SU-DHL-6 (cell line): ENCODE measurements around the gene PNPLA2.
A peak's percentile ranks its signal among the peaks of the same experiment; 100 is the strongest.

Experiments used
- H2AFZ ChIP-seq: fragments of 200-600 bp; sonication (generic); 2 replicates; pipeline ENCODE4 v1.6.1; 2014; ENCODE audit warnings: low read depth, mild to moderate bottlenecking, moderate library complexity, mixed read lengths, antibody characterized with exemption, low read length; ENCODE audit not compliant: severe bottlenecking
- H3F3A ChIP-seq: fragments of 200-600 bp; shearing (Covaris generic); 2 replicates; pipeline ENCODE4 v1.6.0; 2016; ENCODE audit warnings: antibody characterized with exemption, mild to moderate bottlenecking; ENCODE audit not compliant: insufficient read depth
- H3K27ac ChIP-seq: fragments of 200-600 bp; sonication (generic); 2 replicates; pipeline ENCODE4 v1.5.1; 2016; ENCODE audit warnings: low read depth, mild to moderate bottlenecking, low read length, moderate library complexity, mixed read lengths
- H3K27me3 ChIP-seq: fragments of 200-600 bp; sonication (generic), shearing (Covaris generic); 2 replicates; pipeline ENCODE4 v1.6.0; 2014; ENCODE audit warnings: mild to moderate bottlenecking, low read length
- H3K36me3 ChIP-seq: fragments of 200-600 bp; sonication (generic); 2 replicates; pipeline ENCODE4 v1.6.1; 2014; ENCODE audit warnings: mild to moderate bottlenecking, low read length, mixed read lengths
- H3K4me2 ChIP-seq: fragments of 300-600, 200-600 bp; shearing (Covaris generic), sonication (generic); 2 replicates; pipeline ENCODE4 v1.6.0; 2014; ENCODE audit warnings: low read length, low read depth, mild to moderate bottlenecking; ENCODE audit not compliant: poor library complexity, severe bottlenecking
- H3K4me3 ChIP-seq: fragments of 200-600 bp; sonication (generic); 2 replicates; pipeline ENCODE4 v1.5.1; 2014; ENCODE audit warnings: antibody characterized with exemption, low read length, mild to moderate bottlenecking, mixed read lengths; ENCODE audit not compliant: insufficient read depth, poor library complexity, severe bottlenecking
- H3K79me2 ChIP-seq: fragments of 200-600 bp; sonication (generic); 2 replicates; pipeline ENCODE4 v1.6.1; 2014; ENCODE audit warnings: mild to moderate bottlenecking, low read length, moderate library complexity; ENCODE audit not compliant: insufficient read depth
- H3K9ac ChIP-seq: fragments of 200-600 bp; sonication (generic); 2 replicates; pipeline ENCODE4 v1.7.0; 2014; ENCODE audit warnings: mild to moderate bottlenecking, low read length
- H3K9me2 ChIP-seq: fragments of 200-600 bp; sonication (generic); replicated peaks from 2 replicates; pipeline ENCODE4 v1.6.1; 2014; ENCODE audit warnings: low read length; ENCODE audit not compliant: insufficient read depth
- H3K9me3 ChIP-seq: fragments of 200-600 bp; sonication (generic); 2 replicates; pipeline ENCODE4 v1.6.1; 2014; ENCODE audit warnings: low read length, mixed read lengths; ENCODE audit not compliant: insufficient read depth
- H4K20me1 ChIP-seq: fragments of 200-600 bp; sonication (generic); 2 replicates; pipeline ENCODE4 v1.6.1; 2014; ENCODE audit warnings: low read depth, mild to moderate bottlenecking, antibody characterized with exemption, low read length, moderate library complexity, mixed read lengths
- EZH2phosphoT487 ChIP-seq: fragments of 200-600 bp; sonication (generic), shearing (Covaris generic); conservative IDR thresholded peaks from 2 replicates; pipeline ENCODE4 v1.6.1; 2018; ENCODE audit warnings: mild to moderate bottlenecking, antibody characterized with exemption, low read length, moderate library complexity, mixed read lengths
- TF ChIP-seq, protein P1 (sequence below): fragments of 200-600 bp; sonication (generic); IDR thresholded peaks from one replicate; pipeline ENCODE4 v1.5.1; 2017; ENCODE audit warnings: antibody characterized with exemption, mild to moderate bottlenecking, low read length, moderate library complexity; ENCODE audit not compliant: insufficient read depth, poor library complexity, severe bottlenecking

PNPLA2 gene

DNA sequence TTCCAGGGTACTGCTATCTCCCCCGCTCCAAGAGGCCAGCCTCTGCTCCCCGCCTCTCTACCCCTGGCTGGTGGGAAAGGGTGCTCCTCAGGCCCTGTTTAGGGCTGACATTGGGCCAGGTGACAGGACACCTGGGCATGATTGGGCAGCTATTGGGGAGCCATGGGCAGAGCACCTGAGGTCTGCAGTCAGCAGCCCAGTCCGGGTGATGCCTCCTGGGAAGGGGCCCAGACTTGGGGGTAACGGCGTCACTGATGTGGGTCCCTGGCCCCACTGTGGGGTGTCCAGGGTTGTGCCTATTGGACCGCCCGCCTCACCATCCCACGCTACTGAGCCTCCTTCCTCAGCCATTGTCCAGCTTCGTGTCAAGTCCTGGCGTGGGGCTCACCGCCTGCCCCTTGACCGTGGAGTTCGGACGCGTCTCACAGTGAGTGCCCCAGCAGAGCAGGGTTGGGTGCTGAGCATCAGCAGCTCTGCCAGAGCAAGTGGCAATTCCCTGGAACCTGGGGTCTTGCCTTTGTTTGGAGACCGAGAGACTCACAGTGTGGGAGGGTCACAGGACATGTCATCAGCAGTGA is 38.7 kb upstream of the PNPLA2 start:
- Histone ChIP-seq H3K4me3 (no peak overlapping the region), H3K27me3 (no peaks in the 10 kb centered on the region), H3K36me3 (no peaks in the 10 kb centered on the region), H3K27ac (no peak overlapping the region), H3K4me2 (no peak overlapping the region), H3K9me3 (no peaks in the 10 kb centered on the region), H3K9ac (no peak overlapping the region), H3K79me2 (peaks cover 30% of the 10 kb centered on the region), H3K9me2 (no peaks in the 10 kb centered on the region), H2AFZ (no peak overlapping the region), H3F3A (0 out of 2 replicates have a peak, but pooled peaks cover 2% of the 10 kb centered on the region), H4K20me1 (no peaks in the 10 kb centered on the region)
- TF ChIP-seq, protein P1, sequence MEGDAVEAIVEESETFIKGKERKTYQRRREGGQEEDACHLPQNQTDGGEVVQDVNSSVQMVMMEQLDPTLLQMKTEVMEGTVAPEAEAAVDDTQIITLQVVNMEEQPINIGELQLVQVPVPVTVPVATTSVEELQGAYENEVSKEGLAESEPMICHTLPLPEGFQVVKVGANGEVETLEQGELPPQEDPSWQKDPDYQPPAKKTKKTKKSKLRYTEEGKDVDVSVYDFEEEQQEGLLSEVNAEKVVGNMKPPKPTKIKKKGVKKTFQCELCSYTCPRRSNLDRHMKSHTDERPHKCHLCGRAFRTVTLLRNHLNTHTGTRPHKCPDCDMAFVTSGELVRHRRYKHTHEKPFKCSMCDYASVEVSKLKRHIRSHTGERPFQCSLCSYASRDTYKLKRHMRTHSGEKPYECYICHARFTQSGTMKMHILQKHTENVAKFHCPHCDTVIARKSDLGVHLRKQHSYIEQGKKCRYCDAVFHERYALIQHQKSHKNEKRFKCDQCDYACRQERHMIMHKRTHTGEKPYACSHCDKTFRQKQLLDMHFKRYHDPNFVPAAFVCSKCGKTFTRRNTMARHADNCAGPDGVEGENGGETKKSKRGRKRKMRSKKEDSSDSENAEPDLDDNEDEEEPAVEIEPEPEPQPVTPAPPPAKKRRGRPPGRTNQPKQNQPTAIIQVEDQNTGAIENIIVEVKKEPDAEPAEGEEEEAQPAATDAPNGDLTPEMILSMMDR, result no peak
- no peak for TF ChIP-seq EZH2phosphoT487

DNA sequence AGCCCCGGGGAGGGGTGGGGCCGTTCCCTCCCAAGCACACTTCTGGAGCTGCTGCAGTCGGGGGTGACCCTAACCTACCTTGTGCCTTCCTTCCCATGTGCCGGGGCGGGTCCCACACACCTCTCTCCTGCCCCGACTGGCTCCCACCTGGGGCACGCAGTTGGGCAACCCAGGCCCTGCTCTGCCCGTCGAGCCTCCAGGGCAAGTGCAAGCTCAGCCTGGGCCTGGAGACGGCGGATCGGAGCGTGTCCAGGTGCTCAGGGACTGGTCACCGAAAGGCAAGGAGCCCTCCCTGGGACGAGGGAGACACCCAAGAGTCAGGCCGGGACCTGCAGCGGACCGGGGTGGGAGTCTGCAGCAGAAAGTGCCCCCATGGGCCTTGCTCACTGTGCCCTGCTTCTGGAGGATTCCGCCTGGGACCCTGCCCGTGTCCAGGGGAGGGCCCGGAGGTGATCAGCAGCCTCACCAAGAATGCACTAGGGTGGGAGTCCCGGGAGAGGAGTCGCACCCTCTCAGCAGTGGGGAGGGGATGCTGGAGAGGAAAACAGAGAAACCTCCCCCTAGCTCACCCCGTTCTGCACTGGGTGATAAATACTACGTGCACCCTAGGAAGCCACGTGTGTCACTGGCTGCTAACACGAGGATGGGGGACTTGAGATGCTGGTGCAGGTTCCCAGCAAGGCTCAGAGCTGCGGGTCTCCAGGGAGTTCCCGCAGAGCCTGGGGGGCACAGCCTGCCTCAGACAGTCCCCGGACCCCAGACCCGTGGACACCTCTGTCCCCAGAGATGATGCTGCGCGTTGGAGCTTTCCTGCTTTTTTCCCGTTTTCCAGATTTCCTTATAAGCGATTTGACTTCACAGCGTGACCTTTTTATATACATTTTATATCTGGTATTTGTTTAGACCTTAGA is 36.2 kb upstream of the PNPLA2 start:
- Histone ChIP-seq H3K4me2 (no peak overlapping the region), H3K9ac (no peak overlapping the region), H3K79me2 (peaks cover 11% of the 10 kb centered on the region; the same call in 1 of the 2 replicates), H3F3A (0 out of 2 replicates have a peak, but pooled peaks cover 2% of the 10 kb centered on the region), H3K9me3 (no peaks in the 10 kb centered on the region), H3K4me3 (no peak overlapping the region), H3K36me3 (no peaks in the 10 kb centered on the region), H3K9me2 (no peaks in the 10 kb centered on the region), H3K27me3 (no peaks in the 10 kb centered on the region), H3K27ac (no peak overlapping the region), H4K20me1 (no peaks in the 10 kb centered on the region), H2AFZ (no peak overlapping the region)
- TF ChIP-seq, protein P1, result no peak
- TF ChIP-seq EZH2phosphoT487, result no peak

DNA sequence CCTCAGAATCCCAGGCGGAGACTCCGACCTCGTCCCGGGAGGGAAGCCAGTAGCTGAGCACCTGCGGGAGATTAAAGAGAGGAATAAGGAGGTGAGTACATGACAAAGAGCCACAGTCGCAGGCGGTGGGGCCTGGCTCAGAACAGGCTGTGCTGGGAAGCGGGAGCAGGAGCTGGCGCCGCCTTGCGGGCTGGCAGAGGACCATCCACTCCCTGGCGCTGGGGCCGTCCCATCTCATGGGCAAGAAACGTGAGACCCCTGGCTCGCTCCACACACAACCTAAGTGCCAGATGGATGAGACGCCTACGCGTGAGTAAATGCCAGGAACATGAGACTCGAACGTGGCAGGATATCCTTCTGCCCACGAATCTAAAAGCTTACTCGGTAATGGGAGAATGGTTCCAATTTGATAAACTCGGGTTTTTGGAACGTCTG is 35.1 kb upstream of the PNPLA2 start:
- peaks cover under 1% of the 10 kb centered on the region; the same call in 1 of the 2 replicates for H3K79me2 ChIP-seq
- H3K36me3 ChIP-seq, result no peaks in the 10 kb centered on the region
- H3K9me2 ChIP-seq, result no peaks in the 10 kb centered on the region
- H3F3A ChIP-seq, result 0 out of 2 replicates have a peak, but pooled peaks cover 2% of the 10 kb centered on the region
- no peaks in the 10 kb centered on the region for H3K27me3 ChIP-seq
- H3K9me3 ChIP-seq, result no peaks in the 10 kb centered on the region
- no peak overlapping the region for H3K27ac ChIP-seq
- no peak overlapping the region for H3K4me2 ChIP-seq
- H3K9ac ChIP-seq, result no peak overlapping the region
- H4K20me1 ChIP-seq, result no peaks in the 10 kb centered on the region
- H2AFZ ChIP-seq, result no peak overlapping the region
- no peak for TF ChIP-seq EZH2phosphoT487
- TF ChIP-seq, protein P1, result peak; percentile 30
- no peak overlapping the region for H3K4me3 ChIP-seq
